K562 (cell line): ENCODE results near the gene G6PD. TPM values are rescaled to one million over a fixed set of nuclear protein-coding genes. Genes with fewer than 3 reads are reported as not detected.

ENCODE experiments used
- ATF1 ChIP-seq, 2 experiments: fragments of 450-650 bp in 1 of 2; IDR thresholded peaks; 2 replicates each; pipeline ENCODE4 v1.6.1; 2016; ENCODE audit warnings: missing compliant biosample characterization in 1 of 2, missing genetic modification characterization in 1 of 2
- ATF3 ChIP-seq, 2 experiments: fragments of 450-650 bp in 1 of 2; sonication (generic) in 1 of 2; formaldehyde crosslinking in 1 of 2; IDR thresholded peaks in 1 of 2; conservative IDR thresholded peaks in 1 of 2; 2 replicates each; pipeline versions ENCODE4 v1.6.1 to v1.8.1; 2016 to 2023; ENCODE audit warnings: mild to moderate bottlenecking in 2 of 2, moderate library complexity in 2 of 2, inconsistent platforms in 1 of 2, missing genetic modification reagents in 1 of 2
- CTBP1 ChIP-seq: fragments of 450-650 bp; IDR thresholded peaks from 2 replicates; pipeline ENCODE4 v1.6.1; 2016; ENCODE audit warnings: borderline replicate concordance
- HDAC8 ChIP-seq: fragments of 450-650 bp; IDR thresholded peaks from 2 replicates; pipeline ENCODE4 v1.6.1; 2016; ENCODE audit warnings: mild to moderate bottlenecking, missing genetic modification characterization, moderate library complexity, missing compliant biosample characterization
- KAT8 ChIP-seq: fragments of 450-650 bp; IDR thresholded peaks from 2 replicates; pipeline ENCODE4 v1.6.1; 2016; ENCODE audit warnings: low read depth, mild to moderate bottlenecking
- KLF16 ChIP-seq: IDR thresholded peaks from 2 replicates; pipeline ENCODE4 v1.6.1; 2016; ENCODE audit warnings: antibody characterized with exemption
- MCM3 ChIP-seq: fragments of 450-650 bp; IDR thresholded peaks from 2 replicates; pipeline ENCODE4 v1.6.1; 2016
- MEF2D ChIP-seq: conservative IDR thresholded peaks from 2 replicates; pipeline ENCODE4 v1.6.1; 2016; ENCODE audit warnings: low read depth, missing genetic modification characterization, missing compliant biosample characterization
- MYBL2 ChIP-seq, 2 experiments: fragments of 450-650 bp in 1 of 2; sonication (generic) in 1 of 2; formaldehyde crosslinking in 1 of 2; IDR thresholded peaks; 2 replicates each; pipeline versions ENCODE4 v1.6.1 to v1.8.1; 2017 to 2022; ENCODE audit warnings: borderline replicate concordance in 1 of 2, inconsistent platforms in 1 of 2, low read depth in 1 of 2, mild to moderate bottlenecking in 1 of 2, missing genetic modification reagents in 1 of 2, moderate library complexity in 1 of 2
- POLR2H ChIP-seq: IDR thresholded peaks from 2 replicates; pipeline ENCODE4 v1.6.1; 2016; ENCODE audit warnings: missing genetic modification characterization, low read depth, mild to moderate bottlenecking, control low read depth, missing compliant biosample characterization, moderate library complexity
- RNF219 ChIP-seq: fragments of 250-450 bp; sonication (Bioruptor Pico); IDR thresholded peaks from 2 replicates; pipeline ENCODE4 v1.5.0; 2022; ENCODE audit warnings: mild to moderate bottlenecking
- SREBF2 ChIP-seq: sonication (generic); formaldehyde crosslinking; IDR thresholded peaks from 2 replicates; pipeline ENCODE4 v1.4.0; 2020; ENCODE audit warnings: mild to moderate bottlenecking, missing genetic modification reagents
- ZBTB12 ChIP-seq: fragments of 250-450 bp; sonication (Bioruptor Pico); IDR thresholded peaks from 2 replicates; pipeline ENCODE4 v1.4.0; 2020
- ZKSCAN3 ChIP-seq: fragments of 250-450 bp; sonication (Bioruptor Pico); IDR thresholded peaks from 2 replicates; pipeline ENCODE4 v1.4.0; 2020
- ZNF24 ChIP-seq: fragments of 450-650 bp; IDR thresholded peaks from 2 replicates; pipeline ENCODE4 v1.6.1; 2016
- ZNF280A ChIP-seq: fragments of 450-650 bp; IDR thresholded peaks from 2 replicates; pipeline ENCODE4 v1.6.1; 2018; ENCODE audit warnings: mild to moderate bottlenecking, low read depth; ENCODE audit not compliant: partially characterized antibody
- ZNF347 ChIP-seq: fragments of 450-650 bp; formaldehyde crosslinking; IDR thresholded peaks from 2 replicates; pipeline ENCODE4 v1.4.0; 2020; ENCODE audit warnings: low read depth, mild to moderate bottlenecking, moderate library complexity
- ZNF644 ChIP-seq: fragments of 200-800 bp; sonication (Bioruptor generic); IDR thresholded peaks from 2 replicates; pipeline ENCODE4 v1.6.1; 2016; ENCODE audit warnings: low read depth, missing genetic modification characterization, missing compliant biosample characterization
- polyA plus RNA-seq, 8 experiments: library from polyadenylated mRNA; depleted of rRNA in 4 of 8; stranded (reverse) in 5 of 8; unstranded in 3 of 8; fragments of >200 nt; fragmentation: Nextera tagmentation in 2 of 8; fragmentation: Illumina TruSeq in 1 of 8; extraction: Ambion mirVana in 2 of 8; extraction: Trizol in 1 of 8; gene quantifications; 2 replicates each; pipeline versions ENCODE4 v1.2.1 to v1.2.3, GENCODE V29; 2011 to 2014; ENCODE audit warnings: inconsistent platforms in 1 of 8, missing spikeins in 1 of 8
- total RNA-seq, 7 experiments: library from RNA; depleted of rRNA in 6 of 7; stranded (reverse); fragments of >200 nt in 6 of 7; fragmentation: Illumina TruSeq in 2 of 7; extraction: Trizol in 2 of 7; gene quantifications; 2 replicates each; pipeline versions ENCODE4 v1.2.1 to v1.2.3, GENCODE V29; 2011 to 2021; ENCODE audit warnings: low replicate concordance in 1 of 7
- TF ChIP-seq, protein P1 (sequence below): sonication (generic); formaldehyde crosslinking; IDR thresholded peaks from 2 replicates; pipeline ENCODE4 v1.8.0; 2022; ENCODE audit warnings: mild to moderate bottlenecking, missing genetic modification reagents

Gene G6PD
- total and polyA plus RNA-seq, 9 of the 15 experiments (the other 6 are each of a cell fraction or from before 2014, with no cell fraction given) = 2.9 to 222 (median 66.4) TPM

DNA sequence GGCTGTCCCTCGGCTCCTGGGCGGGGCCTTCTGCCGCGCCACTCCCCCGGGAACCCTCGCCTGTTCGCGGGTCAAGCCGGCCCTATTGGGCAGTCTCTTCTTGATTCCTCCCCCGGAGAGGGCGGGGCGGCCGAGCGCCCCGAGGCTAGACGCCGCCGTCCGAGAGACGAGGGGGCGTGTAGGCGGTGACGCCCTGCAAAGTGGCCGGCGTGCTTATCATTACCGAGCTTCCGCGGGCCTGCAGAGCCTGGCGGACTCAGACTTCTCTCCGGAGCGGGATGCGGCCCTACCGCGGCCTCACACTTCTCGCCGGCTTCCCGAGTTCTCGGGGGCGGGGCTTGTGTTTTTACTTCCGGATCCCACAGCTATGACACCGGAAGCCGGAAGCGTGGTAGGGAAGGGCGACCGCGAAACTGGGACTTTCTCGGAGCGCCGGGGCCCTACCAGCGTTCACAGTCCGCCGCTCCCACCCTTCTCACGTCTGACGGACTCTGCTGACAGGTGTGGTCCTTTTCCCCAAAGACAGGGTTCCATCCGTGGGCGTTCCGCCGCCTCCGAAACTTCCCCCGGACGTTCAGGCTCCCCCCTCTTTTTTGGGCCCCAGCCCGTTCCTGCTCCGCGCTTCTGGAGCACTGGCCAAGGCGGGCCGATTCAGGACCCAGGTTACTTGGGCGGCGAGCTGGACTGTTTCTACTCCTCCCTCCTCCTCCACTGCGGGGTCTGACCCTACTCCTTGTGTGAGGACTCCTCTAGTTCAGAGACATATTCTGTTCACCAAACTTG lies 790 bp upstream of the G6PD start, which contains the start of gene IKBKG (continued):
- TF ChIP-seq MYBL2 (IDR thresholded peaks at IDR 0.05; ENCODE audit: low read depth) (no peak), MYBL2 (CRISPR knock-in tag; IDR thresholded peaks at IDR 0.05; ENCODE audit: borderline replicate concordance) (no peak), ZBTB12 (CRISPR knock-in tag) (no peak), POLR2H (tag) (no peak; the same call in 1 of the 2 replicates), ZNF24 (no peak), KAT8 (no peak), ZNF347 (CRISPR knock-in tag) (no peak), ZKSCAN3 (CRISPR knock-in tag) (no peak), CTBP1 (no peak; the same call in 1 of the 2 replicates), KLF16 (no peak), ATF1 (CRISPR knock-in tag; IDR thresholded peaks at IDR 0.05) (no peak), ATF1 (tag; IDR thresholded peaks at IDR 0.05) (peak; percentile 74), ZNF644 (tag) (no peak), MEF2D (tag) (no peak), SREBF2 (CRISPR knock-in tag) (no peak), RNF219 (CRISPR knock-in tag) (no peak), HDAC8 (no peak), MCM3 (no peak), ATF3 (IDR thresholded peaks at IDR 0.05) (no peak), ATF3 (CRISPR knock-in tag; conservative IDR thresholded peaks at IDR 0.05) (no peak), ZNF280A (no peak)
- TF ChIP-seq, protein P1, sequence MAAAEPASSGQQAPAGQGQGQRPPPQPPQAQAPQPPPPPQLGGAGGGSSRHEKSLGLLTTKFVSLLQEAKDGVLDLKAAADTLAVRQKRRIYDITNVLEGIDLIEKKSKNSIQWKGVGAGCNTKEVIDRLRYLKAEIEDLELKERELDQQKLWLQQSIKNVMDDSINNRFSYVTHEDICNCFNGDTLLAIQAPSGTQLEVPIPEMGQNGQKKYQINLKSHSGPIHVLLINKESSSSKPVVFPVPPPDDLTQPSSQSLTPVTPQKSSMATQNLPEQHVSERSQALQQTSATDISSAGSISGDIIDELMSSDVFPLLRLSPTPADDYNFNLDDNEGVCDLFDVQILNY (CRISPR knock-in tag) = no peak
